G401 (cell line): ENCODE data around the gene IVD. TPM values are rescaled to one million over a fixed set of nuclear protein-coding genes. Genes with fewer than 3 reads are reported as not detected.

Source experiments
- DNase-seq: peaks from one replicate; pipeline ENCODE4 v3.0.0-alpha.2; 2015; ENCODE audit warnings: low spot score
- in situ Hi-C: cut with HindIII; loops from 2 replicates; pipeline ENCODE4 v1.10.0; 2016; ENCODE audit warnings: low sequenced_read_pairs, mixed read lengths
- total RNA-seq: library from RNA; depleted of rRNA; stranded (reverse); fragments of >200 nt; shearing (Covaris generic); gene quantifications from 2 replicates; pipeline ENCODE4 v1.2.3, GENCODE V29; 2014; rRNA removed

Gene IVD
- total RNA-seq: 91.8 and 111 TPM in 2 replicates

DNA sequence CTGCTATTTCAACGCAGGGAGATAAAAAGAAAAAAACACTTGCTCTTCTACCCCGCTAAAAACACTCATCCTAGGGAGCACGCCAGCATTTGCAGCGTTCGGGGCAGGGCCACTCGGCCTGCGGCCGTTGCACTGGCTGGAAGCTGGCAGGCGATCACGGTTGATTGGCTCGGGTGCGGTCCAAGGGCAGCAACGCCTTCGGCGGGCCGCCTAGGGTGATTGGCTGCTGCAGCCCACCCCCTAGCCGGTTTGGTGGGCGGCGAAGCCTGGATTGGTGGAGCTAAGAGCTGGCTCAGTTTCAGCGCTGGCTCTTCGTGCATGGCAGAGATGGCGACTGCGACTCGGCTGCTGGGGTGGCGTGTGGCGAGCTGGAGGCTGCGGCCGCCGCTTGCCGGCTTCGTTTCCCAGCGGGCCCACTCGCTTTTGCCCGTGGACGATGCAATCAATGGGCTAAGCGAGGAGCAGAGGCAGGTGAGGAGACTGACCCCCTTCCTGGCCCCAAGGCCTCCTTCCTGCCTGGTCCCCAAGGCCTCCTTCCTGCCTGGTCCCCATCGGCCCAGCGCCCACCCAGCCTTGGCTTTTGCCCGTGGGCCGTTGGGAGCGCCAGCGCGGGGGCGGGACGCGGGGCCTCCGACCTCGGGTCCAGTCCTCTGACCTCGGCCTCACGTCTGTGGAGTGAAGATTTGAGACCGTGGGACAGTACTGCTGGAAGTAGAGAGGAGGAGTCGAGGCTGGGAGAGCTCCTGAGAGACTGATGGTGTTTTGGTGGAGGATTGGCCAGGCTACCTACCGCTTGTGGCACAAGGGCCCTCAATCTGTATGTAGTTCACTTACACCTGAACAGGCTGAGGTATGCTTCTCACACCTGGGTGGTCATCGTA is at the start of gene IVD:
IVD (plus strand) TSS at position 295 of the 881 bp plus-strand sequence; CDS start at position 328, 33 bp downstream.
- DNase-seq: peak; percentile 98
- in situ Hi-C loops: no loop called here

DNA sequence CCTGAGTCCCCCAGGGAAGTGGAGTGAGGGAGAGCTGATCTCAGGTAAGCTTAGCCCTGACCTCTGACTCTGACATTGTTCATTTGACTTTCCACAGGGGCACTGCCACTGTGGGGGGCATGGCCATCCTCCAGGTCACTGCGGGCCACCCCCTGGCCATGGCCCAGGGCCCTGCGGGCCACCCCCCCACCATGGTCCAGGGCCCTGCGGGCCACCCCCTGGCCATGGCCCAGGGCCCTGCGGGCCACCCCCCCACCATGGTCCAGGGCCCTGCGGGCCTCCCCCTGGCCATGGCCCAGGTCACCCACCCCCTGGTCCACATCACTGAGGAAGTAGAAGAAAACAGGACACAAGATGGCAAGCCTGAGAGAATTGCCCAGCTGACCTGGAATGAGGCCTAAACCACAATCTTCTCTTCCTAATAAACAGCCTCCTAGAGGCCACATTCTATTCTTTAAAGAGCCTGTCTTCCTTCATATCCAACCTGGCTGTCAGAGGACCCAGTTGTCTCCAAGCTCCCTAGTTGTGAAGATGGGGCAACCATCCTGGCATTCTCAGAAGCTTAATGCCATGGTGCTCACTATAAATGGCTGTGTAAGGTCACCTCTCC is 49.5 kb upstream of the IVD start:
- in situ Hi-C loops: no loop called here
- no peak for DNase-seq

DNA sequence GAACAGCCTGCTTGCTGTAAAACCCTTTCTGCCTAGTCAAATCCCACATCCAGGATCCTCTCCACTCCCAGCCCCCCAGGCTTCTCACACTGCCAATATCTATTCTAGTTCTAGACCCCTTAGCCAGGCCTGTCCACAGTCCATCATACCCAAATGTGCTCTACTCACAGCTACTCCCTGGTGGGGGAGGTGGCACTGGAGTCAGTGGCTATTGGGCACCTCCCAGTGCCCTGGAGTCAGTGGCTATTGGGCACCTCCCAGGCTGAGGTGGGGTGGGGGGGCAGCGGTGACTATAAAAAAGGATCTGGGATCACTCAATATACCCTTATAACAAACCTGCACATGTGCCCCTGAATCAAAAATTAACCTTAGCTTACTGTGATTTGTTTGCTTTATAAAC is 48.3 kb upstream of the IVD start:
- in situ Hi-C loops: no loop called here
- no peak for DNase-seq

- in situ Hi-C loops: no loop called here
Observed at GRCh38 chr15:40357723-40358470, 47.7 kb upstream of the IVD start, which contains the start of gene DISP2. Gene DISP2 (plus strand): TSS chr15:40358219. CDS start chr15:40358322, 103 bp downstream.

DNA sequence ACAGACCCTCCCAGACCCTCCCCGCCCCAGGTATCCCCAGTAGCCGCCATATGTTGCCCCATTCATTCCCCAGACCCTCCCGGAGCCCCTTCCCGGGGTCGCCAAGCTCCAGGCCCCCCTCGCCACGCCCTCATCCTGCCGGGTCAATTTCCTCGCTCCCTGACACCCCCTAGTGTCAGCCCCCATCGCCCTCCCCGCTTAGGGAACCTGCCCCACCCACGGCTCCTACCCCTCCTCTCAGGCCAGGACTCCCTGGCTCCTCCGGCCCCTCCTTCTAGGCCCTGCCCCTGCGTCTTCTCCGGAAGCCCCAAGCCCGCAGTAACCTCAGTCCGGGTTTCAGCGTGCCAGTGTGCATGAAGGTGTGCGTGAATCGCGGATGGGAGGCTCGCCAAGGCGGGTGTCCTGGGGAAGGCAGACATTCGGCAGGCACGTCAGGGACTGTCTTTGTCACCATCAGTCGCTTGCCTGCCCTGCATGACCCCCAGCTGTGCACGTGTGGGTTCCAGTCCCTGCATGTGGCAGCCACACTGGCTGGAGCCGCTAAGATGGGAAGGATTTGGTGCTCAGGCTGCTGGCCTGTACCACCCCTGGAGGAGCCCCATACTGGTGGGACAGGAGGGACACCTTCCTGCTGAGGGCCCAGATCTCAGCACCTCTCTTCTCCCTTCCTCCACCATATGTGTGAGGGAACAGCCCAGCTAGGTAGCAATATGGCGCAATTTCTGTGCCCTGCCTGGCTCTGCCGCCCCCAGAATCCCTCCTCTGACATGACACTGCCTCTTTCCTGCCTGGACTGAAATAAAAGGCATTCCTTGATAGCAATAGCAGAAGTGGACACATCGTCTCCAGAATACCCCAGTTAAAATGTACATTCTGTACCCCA is 46.9 kb upstream of the IVD start:
- DNase-seq: peak; percentile 71
- in situ Hi-C loops: no loop called here

More at GRCh38 chr15:40357723-40358470, 47.7 kb upstream of the IVD start, which contains the start of gene DISP2:
- peak; percentile 90 for DNase-seq

DNA sequence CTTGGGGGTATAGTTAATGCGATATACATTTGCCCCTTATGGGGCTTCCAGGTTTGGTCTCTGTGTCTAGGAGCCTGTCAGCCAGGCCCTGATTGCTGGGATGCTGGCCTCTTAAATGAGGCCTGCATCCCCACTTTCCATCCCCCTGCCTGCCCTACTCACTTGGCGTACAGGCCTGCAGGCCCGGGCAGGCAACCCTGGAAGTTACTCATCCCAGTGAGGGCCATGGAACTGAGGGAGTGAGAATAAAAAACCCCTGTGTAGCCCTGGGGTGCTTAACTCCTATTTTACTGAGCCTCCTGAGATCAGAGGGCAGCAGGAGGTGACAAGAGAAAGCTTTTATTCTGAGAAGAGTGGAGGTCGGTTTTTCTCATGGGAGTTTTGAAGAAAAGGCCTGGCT is 45.6 kb upstream of the IVD start:
- in situ Hi-C loops: no loop called here
- DNase-seq: no peak

DNA sequence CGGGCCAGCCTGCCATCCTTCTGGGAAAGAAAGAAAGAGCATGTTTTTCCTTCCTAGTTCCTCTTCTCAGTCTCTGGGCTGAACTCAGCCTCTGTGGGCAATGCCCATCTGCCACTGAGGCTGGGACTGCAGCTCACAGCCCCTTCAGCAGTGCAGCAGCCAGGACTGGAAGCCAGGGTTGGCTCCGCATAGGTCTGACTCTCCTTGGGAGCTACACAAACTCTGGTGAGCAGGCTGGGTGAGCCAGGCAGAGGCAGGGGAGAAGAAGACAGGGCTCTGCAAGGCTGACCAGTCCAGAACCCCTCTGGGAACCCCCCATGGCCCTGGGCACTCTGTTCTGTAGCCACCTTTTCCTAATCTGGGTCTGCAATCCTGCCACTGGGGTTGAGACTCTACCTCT is 44.0 kb upstream of the IVD start:
- in situ Hi-C loops: no loop called here
- peak; percentile 70 for DNase-seq

GRCh38 chr15:40363611-40364010 is 42.0 kb upstream of the IVD start:
- DNase-seq: no peak
- in situ Hi-C loops: no loop called here

DNA sequence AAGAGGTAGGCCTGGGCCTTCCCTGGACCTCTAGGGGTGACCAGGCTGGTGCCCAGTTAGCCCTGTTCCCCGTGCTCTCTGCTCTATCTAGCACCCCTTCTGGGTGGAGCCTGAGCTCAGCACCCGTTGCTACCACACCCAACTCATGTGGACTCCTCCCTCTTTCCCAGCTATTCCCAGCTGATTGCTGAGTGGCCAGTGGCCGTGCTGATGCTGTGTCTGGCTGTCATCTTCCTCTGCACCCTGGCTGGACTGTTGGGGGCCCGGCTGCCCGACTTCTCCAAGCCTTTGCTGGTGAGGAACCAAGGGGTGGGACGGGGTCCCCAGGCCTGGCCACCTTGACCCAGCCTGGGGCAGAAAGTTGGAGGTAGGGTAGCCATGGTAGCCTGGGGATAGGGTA is 41.3 kb upstream of the IVD start:
- in situ Hi-C loops: no loop called here

GRCh38 chr15:40365016-40365415 is 40.6 kb upstream of the IVD start:
- in situ Hi-C loops: no loop called here
- DNase-seq: no peak

More for the DNA sequence above, 41.3 kb upstream of the IVD start:
- no peak for DNase-seq

DNA sequence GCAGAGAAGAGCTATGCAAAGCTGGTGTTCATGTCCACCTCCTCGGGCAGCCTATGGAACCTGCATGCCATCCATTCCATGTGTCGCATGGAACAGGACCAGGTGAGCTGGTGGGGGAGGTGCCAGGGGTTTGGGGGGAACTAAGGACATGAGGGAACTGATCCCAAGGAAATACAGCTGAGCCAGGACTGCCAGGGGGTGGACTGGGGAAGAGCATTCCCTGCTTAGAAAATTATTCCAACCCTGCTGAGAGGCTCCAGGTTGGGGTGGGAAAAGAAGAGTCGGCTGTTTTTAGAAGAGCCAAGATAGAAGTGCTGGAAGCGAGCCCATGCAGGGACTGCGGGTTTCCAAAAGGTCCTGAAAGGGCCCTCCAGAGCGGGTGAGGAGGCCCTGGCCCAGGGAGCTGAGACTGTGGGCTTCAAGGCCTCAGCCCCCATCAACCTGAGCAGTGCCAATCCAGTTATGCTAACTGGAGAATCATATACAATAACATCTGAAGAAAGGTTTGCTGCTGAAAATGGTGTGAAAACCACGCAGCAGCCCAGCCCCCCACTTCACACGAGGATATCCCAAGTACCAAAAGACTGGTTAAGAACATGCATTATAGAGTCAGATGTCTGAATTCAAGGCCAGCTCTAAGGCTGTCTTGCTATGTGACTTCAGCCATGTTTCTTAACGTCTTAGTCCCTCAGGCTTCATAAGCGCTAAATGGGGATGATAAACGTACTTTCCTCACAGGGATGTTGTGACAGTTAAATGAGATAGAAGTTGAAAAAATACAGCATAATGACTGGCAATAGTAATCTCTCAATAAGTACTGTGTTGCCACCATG is 39.8 kb upstream of the IVD start:
- no peak for DNase-seq
- in situ Hi-C loops: no loop called here

DNA sequence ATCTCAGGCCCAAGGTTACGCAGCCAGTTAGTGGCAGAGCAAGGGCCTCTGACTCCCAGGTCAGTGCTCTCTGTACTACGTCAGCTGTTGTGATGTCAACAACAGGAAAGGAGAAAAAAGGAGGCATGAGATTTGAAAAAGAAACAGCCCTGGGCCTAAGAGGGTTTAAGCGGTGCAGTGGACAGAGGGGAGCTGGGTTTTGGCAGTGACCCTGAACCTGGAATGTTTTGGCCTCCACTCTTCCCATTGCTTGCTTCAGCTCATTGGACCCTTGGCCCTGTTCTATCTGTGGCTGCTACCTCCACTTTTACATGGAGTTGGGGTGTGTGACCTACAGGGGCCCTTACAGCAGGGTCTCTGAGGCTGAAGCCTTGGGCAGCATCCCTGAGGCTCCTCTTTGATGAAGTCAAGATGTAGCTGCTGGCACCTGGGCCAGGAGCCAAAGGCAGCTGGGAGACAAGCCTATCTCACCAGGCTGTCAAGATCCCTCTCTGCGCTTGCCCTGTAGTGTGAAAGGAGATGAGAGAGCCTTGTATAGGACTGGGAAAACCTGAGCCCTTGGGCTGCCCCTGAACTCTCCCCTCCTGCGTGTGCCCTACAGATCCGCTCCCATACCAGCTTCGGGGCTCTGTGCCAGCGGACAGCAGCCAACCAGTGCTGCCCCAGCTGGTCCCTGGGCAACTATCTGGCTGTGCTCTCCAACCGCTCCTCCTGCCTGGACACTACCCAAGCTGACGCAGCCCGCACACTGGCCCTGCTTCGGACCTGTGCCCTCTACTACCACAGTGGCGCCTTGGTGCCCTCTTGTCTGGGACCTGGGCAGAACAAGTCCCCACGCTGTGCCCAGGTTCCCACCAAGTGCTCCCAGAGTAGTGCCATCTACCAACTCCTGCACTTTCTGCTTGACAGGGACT is 38.9 kb upstream of the IVD start:
- in situ Hi-C loops: no loop called here

DNA sequence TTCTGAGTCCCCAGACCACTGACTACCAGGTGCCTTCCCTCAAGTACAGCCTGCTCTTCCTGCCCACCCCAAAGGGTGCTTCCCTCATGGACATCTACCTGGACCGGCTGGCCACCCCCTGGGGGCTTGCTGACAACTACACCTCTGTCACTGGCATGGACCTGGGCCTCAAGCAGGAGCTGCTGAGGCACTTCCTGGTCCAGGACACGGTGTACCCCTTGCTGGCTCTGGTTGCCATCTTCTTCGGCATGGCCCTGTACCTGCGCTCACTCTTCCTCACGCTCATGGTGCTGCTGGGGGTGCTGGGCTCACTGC is 38.3 kb upstream of the IVD start:
- DNase-seq: no peak
- in situ Hi-C loops: no loop called here

More for the DNA sequence above, 38.9 kb upstream of the IVD start:
- DNase-seq: peak; percentile 93

DNA sequence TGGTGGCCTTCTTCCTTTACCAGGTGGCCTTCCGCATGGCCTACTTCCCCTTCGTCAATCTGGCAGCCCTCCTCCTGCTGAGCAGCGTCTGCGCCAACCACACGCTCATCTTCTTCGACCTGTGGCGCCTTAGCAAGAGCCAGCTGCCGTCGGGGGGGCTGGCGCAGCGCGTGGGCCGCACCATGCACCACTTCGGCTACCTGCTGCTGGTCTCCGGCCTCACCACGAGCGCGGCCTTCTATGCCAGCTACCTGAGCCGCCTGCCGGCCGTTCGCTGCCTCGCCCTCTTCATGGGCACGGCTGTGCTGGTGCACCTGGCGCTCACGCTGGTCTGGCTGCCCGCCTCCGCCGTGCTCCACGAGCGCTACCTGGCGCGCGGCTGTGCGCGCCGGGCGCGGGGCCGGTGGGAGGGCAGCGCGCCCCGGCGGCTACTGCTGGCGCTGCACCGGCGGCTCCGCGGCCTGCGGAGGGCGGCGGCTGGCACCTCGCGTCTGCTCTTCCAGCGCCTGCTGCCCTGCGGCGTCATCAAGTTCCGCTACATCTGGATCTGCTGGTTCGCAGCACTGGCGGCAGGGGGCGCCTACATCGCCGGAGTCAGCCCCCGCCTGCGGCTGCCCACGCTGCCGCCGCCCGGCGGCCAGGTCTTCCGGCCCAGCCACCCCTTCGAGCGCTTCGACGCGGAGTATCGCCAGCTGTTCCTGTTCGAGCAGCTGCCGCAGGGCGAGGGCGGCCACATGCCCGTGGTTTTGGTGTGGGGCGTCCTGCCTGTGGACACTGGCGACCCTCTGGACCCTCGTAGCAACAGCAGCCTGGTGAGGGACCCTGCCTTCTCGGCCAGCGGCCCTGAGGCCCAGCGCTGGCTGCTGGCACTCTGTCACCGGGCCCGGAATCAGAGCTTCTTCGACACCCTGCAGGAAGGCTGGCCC is 37.6 kb upstream of the IVD start:
- in situ Hi-C loops: no loop called here

GRCh38 chr15:40368719-40369473 is 36.7 kb upstream of the IVD start:
- in situ Hi-C loops: no loop called here
- DNase-seq: no peak

More for the DNA sequence above, 37.6 kb upstream of the IVD start:
- peak; percentile 84 for DNase-seq
